Measurements from ENCODE around the gene RPS26. TPM values are rescaled to one million over a fixed set of nuclear protein-coding genes. Genes with fewer than 3 reads are reported as not detected.

Gene RPS26
- total RNA-seq, 1 experiment from 2014 or later, result 70.2 TPM

- no peak overlapping the region for H3K4me2 ChIP-seq (ENCODE audit: low read length)
- H3K27ac ChIP-seq (ENCODE audit: low read depth, low read length), result no peak overlapping the region
- H3K4me1 ChIP-seq (ENCODE audit: control insufficient read depth in 1 of 2, insufficient read depth in 2 of 2, low read length in 2 of 2), result no peaks in the 10 kb centered on the region
- ChIA-PET POLR2A (interaction anchor here (0.9 to 1.1 kb wide), 2 partner anchors 22 to 32 kb away, joined by 3 read pairs; partner anchors contain the start of gene SUOX), RAD21 (ENCODE audit: low non-redundant PET in 1 of 2, low total read pairs in 2 of 2, uncharacterized antibody in 2 of 2, unreplicated experiment in 2 of 2) (interaction anchor here (0.6 to 1.4 kb wide), 3 partner anchors 22 to 33 kb away, joined by 3 to 4 read pairs (median 4); partner anchors contain the start of gene SUOX (in 1 of the 2)), CTCF (interaction anchor here (0.6 to 2.6 kb wide), 13 partner anchors 9 to 292 kb away, joined by 3 to 24 read pairs (median 4); partner anchors contain the start of gene SUOX)
- no TSS peak for BruUV-seq (replicated peaks)
- no peaks in the 10 kb centered on the region for H3K9me2 ChIP-seq (ENCODE audit: insufficient read depth)
- H2AFZ ChIP-seq (ENCODE audit: low read depth, low read length, poor library complexity, severe bottlenecking), result no peak overlapping the region
- TF ChIP-seq ATF3 (IDR thresholded peaks at IDR 0.05) (no peak), POLR2AphosphoS5 (IDR thresholded peaks at IDR 0.05; ENCODE audit: low read depth, low read length) (no peak), ZFX (IDR thresholded peaks at IDR 0.05) (no peak), REST (IDR thresholded peaks at IDR 0.05; ENCODE audit: low read depth) (no peak), YY1 (IDR thresholded peaks at IDR 0.05; ENCODE audit: extremely low read depth, insufficient replicate concordance, low read depth, low read length) (no peak), CBX3 (IDR thresholded peaks at IDR 0.05; ENCODE audit: low read depth) (no peak), SP1 (IDR thresholded peaks at IDR 0.05; ENCODE audit: low read depth) (no peak), ELF1 (IDR thresholded peaks at IDR 0.05; ENCODE audit: borderline replicate concordance, low read depth) (no peak), SIN3A (IDR thresholded peaks at IDR 0.05; ENCODE audit: low read depth) (no peak), POLR2A (IDR thresholded peaks at IDR 0.05; ENCODE audit: borderline replicate concordance, extremely low read depth, insufficient read depth, insufficient read length) (no peak), MAX (IDR thresholded peaks at IDR 0.05) (no peak), SRF (IDR thresholded peaks at IDR 0.05; ENCODE audit: low read depth) (no peak), CTCF (IDR thresholded peaks at IDR 0.05 in 2 of 3, conservative IDR thresholded peaks at IDR 0.05 in 1 of 3; ENCODE audit: borderline replicate concordance in 1 of 3, insufficient read depth in 1 of 3, low read depth in 2 of 3, low read length in 2 of 3) (no peak), RAD21 (IDR thresholded peaks at IDR 0.05; ENCODE audit: low read depth) (no peak), JUND (IDR thresholded peaks at IDR 0.05) (no peak), EZH2phosphoT487 (IDR thresholded peaks at IDR 0.05; ENCODE audit: borderline replicate concordance) (no peak), FOSL1 (IDR thresholded peaks at IDR 0.05; ENCODE audit: low read depth) (no peak), TCF7L2 (IDR thresholded peaks at IDR 0.05; ENCODE audit: borderline replicate concordance, extremely low read depth, insufficient read depth, insufficient read length) (no peak), EGR1 (IDR thresholded peaks at IDR 0.05; ENCODE audit: low read depth) (no peak), ZNF274 (IDR thresholded peaks at IDR 0.05; ENCODE audit: low read depth, low read length) (no peak)
- no peak for ATAC-seq
- no peak overlapping the region for H3K9ac ChIP-seq (ENCODE audit: low read length)
- no peaks in the 10 kb centered on the region for H3K79me2 ChIP-seq (ENCODE audit: insufficient read depth, low read length)
- intact Hi-C loops (cut with micrococcal nuclease), result loop anchor here (1.0 to 5.0 kb wide), 2 partner anchors 33 to 292 kb away; no protein-coding TSS in a partner anchor
- no peaks in the 10 kb centered on the region for H4K20me1 ChIP-seq (ENCODE audit: insufficient read depth)
- H3K36me3 ChIP-seq (ENCODE audit: control insufficient read depth in 1 of 2, insufficient read depth in 2 of 2, low read length in 2 of 2), result no peaks in the 10 kb centered on the region
- DNase-seq (ENCODE audit: low read depth, low spot score), result no peak
- no peak overlapping the region for H3K4me3 ChIP-seq (replicated peaks in 1 of 2; ENCODE audit: low read depth in 1 of 2, low read length in 2 of 2)
- no peaks in the 10 kb centered on the region for H3K27me3 ChIP-seq (ENCODE audit: insufficient read depth, low read length)
- H3K9me3 ChIP-seq (ENCODE audit: control insufficient read depth in 1 of 2, insufficient read depth in 1 of 2, low read depth in 1 of 2, low read length in 2 of 2), result no peaks in the 10 kb centered on the region
Observed at GRCh38 chr12:56029166-56029519, 12.6 kb upstream of the RPS26 start.

Data from HCT116 (cell line).